ENCODE data around the gene HLA-DRA.

- TF ChIP-seq EZH2 (IDR thresholded peaks at IDR 0.05) (no peak), CTCF (IDR thresholded peaks at IDR 0.05) (no peak), EZH2phosphoT487 (IDR thresholded peaks at IDR 0.05) (no peak)
Observed at GRCh38 chr6:32459781-32460424, 20.2 kb downstream of the HLA-DRA start.

Measured in neural progenitor cell (in vitro differentiated cells).